ENCODE measurements around the gene CTPS2.

CTPS2 gene

GRCh38 chrX:16711893-16712547 is 449 bp downstream of the CTPS2 start:
- no peak for FAIRE-seq

- no peak for FAIRE-seq
These were observed 1.2 kb downstream of the CTPS2 start for GRCh38 chrX:16711219-16711811.

DNA sequence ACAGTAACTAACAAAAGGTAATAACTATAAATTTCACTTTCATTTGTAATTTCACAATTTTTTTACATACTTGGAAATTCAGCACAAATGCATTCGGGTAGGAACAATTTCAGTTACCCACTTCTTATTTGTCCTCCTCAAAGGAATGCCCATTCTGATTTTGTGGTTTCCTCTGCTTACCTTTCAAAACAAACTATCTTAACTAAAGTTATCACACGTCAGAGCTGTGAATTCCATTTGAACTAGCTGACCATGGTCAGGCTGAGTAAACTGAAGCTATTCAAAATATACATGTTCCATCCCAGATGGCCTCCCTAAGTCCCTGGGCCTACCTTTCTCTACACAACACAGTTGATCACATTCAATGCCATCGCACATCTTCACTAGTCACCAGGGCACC is 4.5 kb downstream of the CTPS2 start:
- no peak for FAIRE-seq

- no peak for FAIRE-seq
These were observed 7.1 kb downstream of the CTPS2 start for GRCh38 chrX:16705370-16705769.

DNA sequence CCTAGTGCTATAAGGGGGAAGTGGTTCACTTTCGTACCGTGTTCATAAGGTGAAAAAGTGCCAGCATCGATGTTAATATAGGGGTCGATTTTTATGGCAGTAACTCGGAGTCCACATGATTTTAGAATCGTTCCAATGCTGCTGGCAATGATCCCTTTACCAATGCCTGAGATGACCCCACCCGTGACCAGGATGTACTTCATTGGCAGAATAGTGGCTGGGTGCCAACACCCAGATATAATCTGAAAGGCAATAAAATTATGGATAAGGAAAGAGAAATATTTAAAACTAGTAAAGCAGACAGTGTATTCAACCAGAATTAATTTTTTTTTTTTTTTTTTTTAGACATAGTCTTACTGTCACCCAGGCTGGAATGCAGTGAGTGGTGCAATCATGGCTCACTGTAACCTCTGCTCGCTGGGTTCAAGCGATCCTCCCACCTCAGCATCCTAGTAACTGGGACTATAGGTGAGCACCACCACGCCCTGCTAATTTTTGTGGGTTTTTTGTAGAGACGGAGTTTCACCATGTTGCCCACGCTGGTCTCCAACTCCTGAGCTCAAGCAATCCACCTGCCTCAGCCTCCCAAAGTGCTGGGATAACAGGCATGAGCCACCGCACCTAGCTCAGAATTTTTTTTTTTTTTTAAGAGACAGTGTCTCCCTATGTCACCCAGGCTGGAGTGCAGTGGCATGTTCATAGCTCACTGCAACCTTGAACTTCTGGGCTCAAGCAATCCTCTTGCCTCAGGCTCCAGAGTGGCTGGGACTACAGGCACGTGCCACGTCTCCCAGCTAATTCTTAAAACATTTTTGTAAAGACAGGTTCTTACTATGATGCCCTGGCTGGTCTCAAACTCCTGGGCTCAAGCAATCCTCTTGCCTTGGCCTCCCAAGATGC is 9.5 kb downstream of the CTPS2 start:
- FAIRE-seq = no peak

DNA sequence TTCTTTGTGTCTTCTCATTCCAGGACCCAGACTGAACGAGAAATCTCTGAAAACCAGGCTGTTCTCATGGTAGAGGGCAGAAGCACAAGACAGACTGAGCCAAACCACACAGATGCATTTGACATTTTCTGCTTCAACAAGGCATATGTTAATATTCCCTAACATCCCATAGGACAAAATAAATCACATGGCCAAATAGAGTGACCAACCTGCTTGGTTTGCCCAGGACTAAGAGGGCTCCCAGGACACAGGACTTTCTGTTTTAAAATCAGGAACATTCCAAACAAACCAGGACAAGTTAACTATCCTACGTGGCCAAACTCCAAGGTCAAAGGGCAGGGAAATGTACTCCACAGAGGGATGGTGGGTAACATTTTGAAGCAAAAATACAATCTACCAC is 11.7 kb downstream of the CTPS2 start:
- no peak for FAIRE-seq

DNA sequence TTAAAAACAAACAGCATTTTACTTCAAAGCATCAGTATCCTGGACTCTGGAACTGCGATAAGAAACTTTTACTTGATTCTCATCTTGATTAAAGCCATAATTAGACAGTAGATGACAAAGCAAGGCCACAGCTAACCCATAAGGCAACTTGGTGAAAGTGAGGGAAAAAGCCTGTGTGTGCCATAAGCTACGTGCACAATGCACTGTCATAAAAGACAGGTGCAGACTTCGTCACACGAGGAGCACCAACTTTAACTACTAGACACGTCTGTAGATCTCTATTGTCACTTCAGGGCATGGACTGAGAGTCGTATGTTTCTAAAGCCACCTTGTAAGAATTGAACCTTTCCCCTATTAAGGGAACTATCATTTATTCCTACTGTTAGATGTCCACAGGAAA is 13.1 kb downstream of the CTPS2 start:
- FAIRE-seq = no peak

DNA sequence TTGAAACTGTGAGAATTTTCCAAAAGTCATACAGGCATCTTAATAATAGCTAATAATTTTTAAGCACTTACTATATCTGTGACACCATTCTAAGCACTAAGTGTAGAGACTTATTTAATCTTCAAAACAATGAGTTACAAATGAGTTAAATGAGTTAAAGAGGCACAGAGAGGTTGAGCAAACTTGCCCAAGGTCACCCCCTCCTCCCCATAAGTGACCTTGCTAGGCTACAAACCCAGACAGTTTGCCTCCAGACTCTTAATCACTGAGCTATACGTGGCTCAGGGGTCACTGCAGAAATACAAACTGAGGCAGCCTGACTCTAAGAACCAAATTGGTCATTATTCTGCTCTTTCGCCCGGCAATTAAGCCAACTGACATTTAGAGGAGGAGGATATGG is 15.5 kb downstream of the CTPS2 start:
- FAIRE-seq = no peak

DNA sequence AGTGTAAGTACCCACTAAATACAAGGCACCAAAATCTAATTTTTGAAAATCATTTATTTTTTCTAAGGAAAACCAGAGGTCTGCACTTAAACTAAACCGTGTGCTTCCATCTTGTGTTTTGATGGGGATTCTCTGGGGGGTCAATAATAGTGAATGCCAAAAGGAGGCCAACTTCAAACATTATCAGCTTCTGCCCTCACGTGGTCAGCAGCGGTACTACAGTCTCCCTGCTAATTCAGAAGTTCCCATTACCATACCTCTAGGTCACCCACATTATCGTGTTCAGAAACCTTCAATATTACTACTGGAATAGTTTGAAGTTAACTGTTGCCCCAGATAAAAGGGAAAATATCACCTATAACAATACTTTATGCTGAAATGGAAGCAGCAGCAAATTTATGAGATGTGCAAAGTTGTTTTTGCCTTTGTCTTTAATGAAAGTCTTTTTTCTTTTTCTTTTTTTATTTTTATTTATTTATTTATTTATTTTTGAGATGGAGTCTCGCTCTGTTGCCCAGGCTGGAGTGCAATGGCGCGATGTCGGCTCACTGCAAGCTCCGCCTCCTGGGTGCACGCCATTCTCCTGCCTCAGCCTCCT is 17.3 kb downstream of the CTPS2 start:
- peak; percentile 43 for FAIRE-seq

GRCh38 chrX:16687514-16687913 is 25.0 kb downstream of the CTPS2 start:
- FAIRE-seq = no peak

DNA sequence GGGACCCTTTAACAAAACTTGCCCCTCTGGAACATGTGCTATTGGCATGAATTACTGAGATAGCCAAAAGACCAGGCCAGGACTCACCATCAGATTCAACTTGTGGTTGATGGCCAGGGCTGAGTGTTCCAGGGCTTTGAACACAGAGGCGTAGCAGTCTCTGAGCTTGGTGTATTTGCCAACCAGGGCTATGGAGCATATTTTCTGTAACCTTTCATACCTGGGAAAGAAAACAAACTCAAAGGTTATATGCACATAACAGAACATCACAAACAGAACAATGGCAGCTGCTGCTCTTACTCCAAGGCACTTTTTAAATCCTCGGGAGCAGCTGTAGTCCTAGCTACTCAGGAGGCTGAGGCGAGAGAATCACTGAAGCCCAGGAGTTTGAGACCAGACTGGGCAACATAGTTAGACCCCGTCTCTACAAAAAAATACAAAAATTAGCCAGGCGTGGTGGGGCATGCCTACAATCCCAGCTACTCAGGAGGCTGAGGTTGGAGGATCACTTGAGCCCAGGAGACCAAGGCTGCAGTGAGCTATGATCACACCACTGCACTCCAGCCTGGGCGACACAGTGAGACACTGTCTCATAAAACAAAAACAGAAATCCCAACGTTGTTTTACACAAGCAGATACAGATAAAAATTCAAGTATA is 29.3 kb downstream of the CTPS2 start:
- FAIRE-seq = no peak

DNA sequence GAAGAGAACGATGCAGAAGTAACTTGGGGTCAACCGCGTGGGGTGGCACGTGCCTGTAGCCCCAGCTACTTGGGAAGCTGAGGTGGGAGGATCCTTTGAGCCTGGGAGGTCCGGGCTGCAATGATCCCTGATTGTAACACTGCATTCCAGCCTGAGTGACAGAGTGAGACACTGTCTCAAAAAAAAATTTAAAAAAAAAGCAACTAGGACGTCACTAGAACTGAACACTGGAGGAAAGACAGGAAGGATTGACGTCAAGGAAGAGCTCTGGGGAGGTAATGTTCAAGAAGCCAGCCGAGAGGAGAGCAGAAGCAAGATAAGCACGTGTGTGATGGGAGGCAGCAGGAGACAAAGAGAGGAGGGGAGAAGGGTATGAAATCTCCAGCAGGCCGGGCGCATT is 33.8 kb downstream of the CTPS2 start:
- no peak for FAIRE-seq

- FAIRE-seq = peak; percentile 80
These were observed 41.5 kb downstream of the CTPS2 start for GRCh38 chrX:16671005-16671404.

GRCh38 chrX:16666541-16666940 is 45.9 kb downstream of the CTPS2 start:
- FAIRE-seq = no peak

DNA sequence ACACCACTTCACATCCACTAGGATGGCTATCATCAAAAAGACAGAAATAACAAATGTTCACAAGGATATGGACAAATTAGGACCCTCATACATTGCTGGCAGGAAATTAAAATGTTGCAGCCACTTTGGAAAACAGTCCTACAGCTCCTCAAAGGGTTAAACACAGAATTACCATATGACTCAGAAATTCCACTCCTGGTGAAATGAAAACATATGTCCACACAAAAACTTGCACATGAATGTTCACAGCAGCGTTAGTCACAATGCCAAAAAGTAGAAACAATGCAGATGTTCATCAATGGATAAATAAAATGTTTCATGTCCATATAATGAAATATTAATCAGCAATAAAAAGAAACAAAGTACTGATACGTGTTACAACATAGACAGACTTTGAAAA is 47.4 kb downstream of the CTPS2 start:
- no peak for FAIRE-seq

- FAIRE-seq = no peak
These were observed 47.8 kb downstream of the CTPS2 start for GRCh38 chrX:16664626-16665025.

GRCh38 chrX:16664074-16664473 is 48.4 kb downstream of the CTPS2 start:
- no peak for FAIRE-seq

- FAIRE-seq = no peak
These were observed 50.1 kb downstream of the CTPS2 start for GRCh38 chrX:16662402-16662801.

- FAIRE-seq = no peak
These were observed 51.0 kb downstream of the CTPS2 start for GRCh38 chrX:16661495-16661894.

GRCh38 chrX:16659321-16659720 is 53.1 kb downstream of the CTPS2 start:
- no peak for FAIRE-seq

- FAIRE-seq = no peak
These were observed 54.2 kb downstream of the CTPS2 start for GRCh38 chrX:16658284-16658683.

GRCh38 chrX:16654093-16654492 is 58.4 kb downstream of the CTPS2 start:
- no peak for FAIRE-seq

DNA sequence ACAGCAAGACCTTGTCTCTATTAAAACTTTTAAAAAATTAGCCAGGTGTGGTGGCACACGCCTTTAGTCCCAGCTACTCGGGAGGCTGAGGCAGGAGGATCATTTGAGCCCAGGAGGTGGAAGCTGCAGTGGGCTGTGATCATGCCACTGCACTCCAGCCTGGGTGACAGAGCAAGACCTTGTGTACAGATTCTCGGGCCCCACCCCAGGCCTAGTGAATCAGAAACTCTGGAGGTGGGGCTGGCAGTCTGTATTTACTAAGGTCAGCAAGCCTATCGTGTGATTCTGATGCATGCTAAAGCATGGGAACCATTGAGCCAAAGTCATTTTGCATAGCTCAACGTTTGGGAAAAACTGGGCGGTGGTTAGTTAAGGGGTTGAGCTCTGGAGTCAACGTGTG is 59.0 kb downstream of the CTPS2 start:
- FAIRE-seq = no peak

Measured in TTC549 (cell line).